Heart right ventricle (tissue), 16 donors: Measurements from ENCODE around the gene DCDC2B. TPM values are rescaled to one million over a fixed set of nuclear protein-coding genes. Genes with fewer than 3 reads are reported as not detected.
A peak's percentile ranks its signal among the peaks of the same experiment; 100 is the strongest.

ENCODE experiments used
- ATAC-seq, 8 donors: fragments of 200-7000 bp; cut with Tn5 transposase; one replicate each; pipeline ENCODE4 v1.9.1; 2020; ENCODE audit warnings: mild to moderate bottlenecking in 8 of 8, moderate library complexity in 8 of 8, moderate number of reproducible peaks in 1 of 8
- DNase-seq, 2 donors: peaks; one replicate each; pipeline ENCODE4 v3.0.0-alpha.2; 2020
- H3K27ac ChIP-seq, 10 donors: fragments of 200-600 bp; sonication (generic) in 2 of 10; one replicate each; pipeline versions ENCODE4 v1.5.0 to v1.8.0; 2020 to 2022; ENCODE audit warnings: mild to moderate bottlenecking in 3 of 10
- H3K27me3 ChIP-seq, 7 donors: fragments of 200-600 bp; one replicate each; pipeline ENCODE4 v1.8.0; 2021 to 2022; ENCODE audit warnings: mild to moderate bottlenecking in 2 of 7
- H3K36me3 ChIP-seq, 9 donors: fragments of 200-600 bp; sonication (generic) in 1 of 9; one replicate each; pipeline versions ENCODE4 v1.5.0 to v1.8.0; 2020 to 2022; ENCODE audit warnings: mild to moderate bottlenecking in 2 of 9
- H3K4me1 ChIP-seq, 9 donors: fragments of 200-600 bp; sonication (generic) in 1 of 9; one replicate each; pipeline versions ENCODE4 v1.5.0 to v1.8.0; 2020 to 2022; ENCODE audit warnings: mild to moderate bottlenecking in 4 of 9
- H3K4me3 ChIP-seq, 10 donors: fragments of 200-600 bp; sonication (generic) in 2 of 10; one replicate each; pipeline versions ENCODE4 v1.5.0 to v1.8.0; 2020 to 2022; ENCODE audit warnings: mild to moderate bottlenecking in 7 of 10, moderate library complexity in 2 of 10
- H3K9me3 ChIP-seq, 11 donors: fragments of 200-600 bp in 10 of 11; sonication (generic) in 2 of 11; one replicate each; pipeline versions ENCODE4 v1.5.0 to v1.8.0; 2013 to 2022; ENCODE audit warnings: mild to moderate bottlenecking in 2 of 11, control low read depth in 1 of 11, moderate library complexity in 1 of 11
- CTCF ChIP-seq, 9 donors: fragments of 200-600 bp; sonication (generic) in 2 of 9; IDR thresholded peaks; one replicate each; pipeline versions ENCODE4 v1.5.0 to v1.8.0; 2021 to 2022; ENCODE audit warnings: antibody characterized with exemption in 9 of 9, mild to moderate bottlenecking in 5 of 9, moderate library complexity in 1 of 9
- WGBS, 2 donors: extraction: QIAGEN DNeasy Blood & Tissue Kit; methylation state at CpG; one replicate each; pipeline ENCODE4 v1.1.7; 2013; ENCODE audit warnings: inconsistent platforms in 1 of 2; 5-methylcytosine and 5-hydroxymethylcytosine counted together
- intact Hi-C, 10 donors: fragments of 100-400 bp; cut with DNase I; formaldehyde crosslinking; loops; one replicate each; pipeline versions ENCODE4 v1.11.1 to v1.14.2; 2022
- polyA plus RNA-seq, 2 donors: library from polyadenylated mRNA; stranded (reverse); fragments of 200-250 nt; gene quantifications; one replicate each; pipeline ENCODE4 v1.2.3, GENCODE V29; 2013
- total RNA-seq, 10 donors: library from RNA; stranded (reverse); fragmentation: NEBNext Ultra II Directional in 3 of 10; extraction: Animal tissue kit (Norgen Biotek cat#: 25700) in 3 of 10; gene quantifications; one replicate each; pipeline versions ENCODE4 v1.2.1 to v1.2.4, GENCODE V29; 2021 to 2023
- donor health status: Arrhythmogenic right ventricular cardiomyopathy.
- donor health status: ischemic (EF 13 %, LVEDD 7.1; RV severe dilation, severe dysfunction).
- donor health status: healthy with polysubstance abuse.
- donor health status: DM: no; HTN: yes; CAD: no.
- donor health status: DM: no; HTN: no; CAD: no.
- donor health status: ischemic (EF 25% LVEDD 6.9; RV normal size, moderate dysfunction).
- donor health status: ischemic (EF 25% LVEDD 5.7; RV mildly dilated, moderate dysfunction).
- donor health status: healthy.
- donor health status: DM: yes; HTN: yes; CAD: no.
- donor health status: Ischemic cardiomyopathy.
- donor health status: ischemic (EF 35%, LVEDD 5.7; RV mildly dilated, moderate dysfunction).
- donor health status: nonischemic (EF 11% LVEDD 7.7; RV severe dilation, severe dysfunction).
- donor health status: DM: yes; HTN: yes; CAD: no.
- donor health status: PGD.
- donor health status: ischemic (EF 29% LVEDD 5.4; RV normal size, mild dysfunction).
- donor health status: nonischemic (EF 23%, LVEDD 6.1; RV moderate dilation, normal function).

DCDC2B gene
- total and polyA plus RNA-seq, 12 donors: not detected

DNA sequence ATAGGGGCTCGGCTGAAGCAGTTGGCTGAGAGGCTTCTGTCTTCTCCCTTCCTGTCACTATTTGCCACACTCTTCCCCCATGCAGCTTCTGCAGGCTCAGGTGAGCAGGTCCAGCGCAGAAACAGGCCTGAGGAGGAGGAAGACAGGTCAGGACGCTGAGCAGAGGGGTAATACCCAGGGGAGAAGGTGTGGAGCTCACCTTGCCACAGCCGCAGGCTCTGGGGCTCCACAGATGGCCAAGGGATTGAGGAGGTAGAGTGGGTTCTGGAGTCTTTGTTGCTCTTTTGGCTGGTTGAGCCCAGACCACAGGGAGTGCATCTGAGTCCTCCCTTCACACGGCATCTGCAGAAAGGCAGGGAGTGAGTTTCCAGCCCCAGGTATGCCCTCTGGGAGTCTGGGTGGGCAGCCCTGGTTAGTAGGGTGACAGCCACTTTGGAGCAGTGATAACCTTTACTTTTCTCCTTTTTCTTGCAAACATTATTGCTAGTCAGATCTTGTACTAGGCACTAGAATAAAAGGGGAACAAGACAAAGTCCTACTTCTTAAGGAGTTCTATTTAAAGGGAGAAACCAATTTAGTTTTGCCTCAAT is 23.0 kb downstream of the DCDC2B start:
- no peaks in the 10 kb centered on the region for H3K9me3 ChIP-seq
- 78 to 81% methylated on average over 5 of the region's 5 CpGs for WGBS, 2 donors
- H3K27ac ChIP-seq: no peak overlapping the region
- peaks cover 0 to 93% (median 46%) of the 10 kb centered on the region in 9 donors for H3K36me3 ChIP-seq
- no peak for DNase-seq
- no peak for ATAC-seq
- intact Hi-C loops: no loop called here
- TF ChIP-seq CTCF (IDR thresholded peaks at IDR 0.05): no peak
- no peaks in the 10 kb centered on the region for H3K27me3 ChIP-seq
- no peak overlapping the region for H3K4me3 ChIP-seq
- peaks cover 0 to 17% (median 0%) of the 10 kb centered on the region in 9 donors for H3K4me1 ChIP-seq

- H3K27me3 ChIP-seq: no peaks in the 10 kb centered on the region
- no peak for TF ChIP-seq CTCF (IDR thresholded peaks at IDR 0.05)
- ATAC-seq (no peak), DNase-seq (no peak)
- intact Hi-C loops: no loop called here
- H3K4me1 ChIP-seq: peaks cover 0 to 17% (median 0%) of the 10 kb centered on the region in 9 donors
- H3K27ac ChIP-seq: no peak overlapping the region
- peaks cover 0 to 93% (median 42%) of the 10 kb centered on the region in 9 donors for H3K36me3 ChIP-seq
- no peaks in the 10 kb centered on the region for H3K9me3 ChIP-seq
- no peak overlapping the region for H3K4me3 ChIP-seq
- WGBS, 2 donors: 90 to 92% methylated on average over 8 of the region's 8 CpGs
These were observed 23.8 kb downstream of the DCDC2B start for GRCh38 chr1:32232558-32233304.

GRCh38 chr1:32234792-32235191 is 25.9 kb downstream of the DCDC2B start:
- DNase-seq (no peak), ATAC-seq (peak in 1 of 8 donors; percentile 14)
- peaks cover 0 to 19% (median 2%) of the 10 kb centered on the region in 9 donors for H3K4me1 ChIP-seq
- H3K4me3 ChIP-seq: no peak overlapping the region
- peaks cover 0 to 77% (median 24%) of the 10 kb centered on the region in 9 donors for H3K36me3 ChIP-seq
- no peaks in the 10 kb centered on the region for H3K9me3 ChIP-seq
- WGBS, 2 donors: 80 to 88% methylated on average over 7 of the region's 7 CpGs
- no peaks in the 10 kb centered on the region for H3K27me3 ChIP-seq
- intact Hi-C loops: loop anchor here in 1 of 10 donors (5.0 kb wide), 1 partner anchor 93 kb away; no protein-coding TSS in a partner anchor
- H3K27ac ChIP-seq: no peak overlapping the region
- no peak for TF ChIP-seq CTCF (IDR thresholded peaks at IDR 0.05)

GRCh38 chr1:32239337-32239736 is 30.4 kb downstream of the DCDC2B start:
- Histone ChIP-seq H3K4me1 (peaks cover 0 to 46% (median 25%) of the 10 kb centered on the region in 9 donors), H3K9me3 (no peaks in the 10 kb centered on the region), H3K27me3 (peaks cover 0 to 10% (median 0%) of the 10 kb centered on the region in 7 donors), H3K36me3 (peaks cover 0 to 31% (median 0%) of the 10 kb centered on the region in 9 donors), H3K4me3 (peak overlapping the region in 1 of 10 donors; percentile 86), H3K27ac (peak overlapping the region in 4 of 10 donors; percentile 81 to 96 (median 90))
- no peak for TF ChIP-seq CTCF (IDR thresholded peaks at IDR 0.05)
- WGBS, 2 donors: 52 to 68% methylated on average over 4 of the region's 4 CpGs
- ATAC-seq (no peak), DNase-seq (no peak)
- intact Hi-C loops: loop anchor here in 1 of 10 donors (5.0 kb wide), 1 partner anchor 88 kb away; no protein-coding TSS in a partner anchor
